HepG2 (cell line): ENCODE data around the gene TCF25. TPM values are rescaled to one million over a fixed set of nuclear protein-coding genes. Genes with fewer than 3 reads are reported as not detected.
A peak's percentile ranks its signal among the peaks of the same experiment; 100 is the strongest.

ENCODE experiments used
- AGO2 ChIP-seq: fragments of 200-400 bp; formaldehyde crosslinking; optimal IDR thresholded peaks from 2 replicates; pipeline ENCODE3; 2017; ENCODE audit warnings: mild to moderate bottlenecking, low read depth, low read length, moderate library complexity
- CBX2 ChIP-seq, 2 experiments: fragments of 200-600 bp in 1 of 2; sonication (generic); formaldehyde crosslinking in 1 of 2; IDR thresholded peaks; 2 replicates each; pipeline versions ENCODE4 v1.7.0 to v1.8.1; 2018 to 2022; ENCODE audit warnings: low read depth in 2 of 2, low read length in 1 of 2, mild to moderate bottlenecking in 1 of 2, missing genetic modification reagents in 1 of 2
- EED ChIP-seq: sonication (generic); formaldehyde crosslinking; IDR thresholded peaks from 2 replicates; pipeline ENCODE4 v1.5.0; 2020; ENCODE audit warnings: mild to moderate bottlenecking, missing genetic modification reagents
- HOXA5 ChIP-seq: sonication (generic); formaldehyde crosslinking; IDR thresholded peaks from 2 replicates; pipeline ENCODE4 v1.4.0; 2020; ENCODE audit warnings: missing genetic modification reagents
- MLX ChIP-seq: IDR thresholded peaks from 2 replicates; pipeline ENCODE4 v1.6.1; 2016
- RBAK ChIP-seq: sonication (generic); formaldehyde crosslinking; IDR thresholded peaks from 2 replicates; pipeline ENCODE4 v1.5.1; 2020; ENCODE audit warnings: mild to moderate bottlenecking, missing genetic modification reagents
- SP1 ChIP-seq, 2 experiments: fragments of 450-650 bp in 1 of 2; sonication (generic) in 1 of 2; formaldehyde crosslinking in 1 of 2; IDR thresholded peaks; 2 replicates each; pipeline versions ENCODE4 v1.4.0 to v1.6.1; 2016 to 2020; ENCODE audit warnings: missing genetic modification reagents in 1 of 2
- ZBTB2 ChIP-seq: sonication (generic); formaldehyde crosslinking; IDR thresholded peaks from 2 replicates; pipeline ENCODE4 v1.8.0; 2022; ENCODE audit warnings: low read depth, missing genetic modification reagents
- ZNF564 ChIP-seq: sonication (generic); formaldehyde crosslinking; IDR thresholded peaks from 2 replicates; pipeline ENCODE4 v1.8.1; 2023; ENCODE audit warnings: mild to moderate bottlenecking, missing genetic modification reagents
- ZNF709 ChIP-seq: sonication (generic); formaldehyde crosslinking; IDR thresholded peaks from 2 replicates; pipeline ENCODE4 v1.5.0; 2020; ENCODE audit warnings: mild to moderate bottlenecking, missing genetic modification reagents
- ZXDC ChIP-seq: sonication (generic); formaldehyde crosslinking; IDR thresholded peaks from 2 replicates; pipeline ENCODE4 v1.5.0; 2020; ENCODE audit warnings: mild to moderate bottlenecking, missing genetic modification reagents
- polyA plus RNA-seq, 8 experiments: library from polyadenylated mRNA; depleted of rRNA in 3 of 8; stranded (reverse) in 7 of 8; unstranded in 1 of 8; fragments of >200 nt; fragmentation: Illumina TruSeq in 4 of 8; extraction: Trizol in 4 of 8; gene quantifications; 2 replicates each; pipeline versions ENCODE4 v1.2.1 to v1.2.3, GENCODE V29; 2011 to 2016; ENCODE audit warnings: low read depth in 4 of 8, missing spikeins in 1 of 8, mixed read lengths in 1 of 8; ENCODE audit not compliant: insufficient read depth in 1 of 8
- total RNA-seq, 5 experiments: library from RNA; depleted of rRNA; stranded (reverse); fragments of >200 nt; fragmentation: Illumina TruSeq; extraction: Trizol; gene quantifications; 2 replicates each; pipeline ENCODE4 v1.2.3, GENCODE V29; 2016; ENCODE audit warnings: low read depth in 1 of 5
- TF ChIP-seq, protein P1 (sequence below), 2 experiments: sonication (generic) in 1 of 2; formaldehyde crosslinking in 1 of 2; IDR thresholded peaks; 2 replicates each; pipeline versions ENCODE4 v1.4.0 to v1.6.1; 2018 to 2020; ENCODE audit warnings: missing genetic modification reagents in 2 of 2, borderline replicate concordance in 1 of 2, low read depth in 1 of 2, mild to moderate bottlenecking in 1 of 2, missing biosample characterization in 1 of 2
- TF ChIP-seq, protein P2 (sequence below): sonication (generic); formaldehyde crosslinking; IDR thresholded peaks from 2 replicates; pipeline ENCODE4 v1.4.0; 2020; ENCODE audit warnings: mild to moderate bottlenecking, missing genetic modification reagents

Gene TCF25
- total and polyA plus RNA-seq, 2 of the 13 experiments (the other 11 are each of a cell fraction or from before 2014, with no cell fraction given): 138 to 206 TPM

DNA sequence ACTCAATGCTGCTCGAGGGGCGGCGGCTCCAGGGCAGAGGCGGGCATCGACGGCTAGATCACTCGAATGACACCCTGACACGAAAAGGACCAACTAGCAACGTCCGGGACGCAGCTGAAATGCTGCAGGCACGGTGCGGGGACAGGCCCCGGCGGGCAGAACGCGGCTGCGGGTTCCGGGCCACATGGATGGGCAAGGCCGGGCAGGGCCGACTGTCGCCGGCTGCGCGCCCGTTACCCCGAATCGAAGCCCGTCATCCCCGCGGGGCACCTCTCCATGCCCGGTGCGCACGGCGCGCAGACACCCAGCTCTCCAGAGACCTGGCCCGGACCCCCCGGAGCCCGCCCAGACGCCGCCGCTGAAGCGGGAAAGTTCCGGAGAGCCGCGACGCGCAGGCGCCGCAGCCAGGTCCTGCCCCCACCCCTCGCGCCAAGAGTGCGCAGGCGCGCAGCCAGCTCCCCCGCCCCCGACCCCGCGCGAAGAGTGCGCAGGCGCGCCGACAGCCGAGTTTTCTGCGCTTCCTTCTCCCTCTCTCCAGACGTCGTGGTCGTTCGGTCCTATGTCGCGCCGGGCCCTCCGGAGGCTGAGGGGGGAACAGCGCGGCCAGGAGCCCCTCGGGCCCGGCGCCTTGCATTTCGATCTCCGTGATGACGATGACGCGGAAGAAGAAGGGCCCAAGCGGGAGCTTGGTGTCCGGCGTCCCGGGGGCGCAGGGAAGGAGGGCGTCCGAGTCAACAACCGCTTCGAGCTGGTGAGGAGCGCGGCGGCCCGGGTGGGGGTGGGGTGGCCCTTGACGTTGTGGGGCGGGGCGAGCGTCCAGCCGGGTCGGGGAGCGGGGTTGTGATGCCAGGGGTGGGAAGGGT lies at the start of gene TCF25 (continued):
- TF ChIP-seq EED (CRISPR knock-in tag): peak; percentile 96
- TF ChIP-seq, protein P1, sequence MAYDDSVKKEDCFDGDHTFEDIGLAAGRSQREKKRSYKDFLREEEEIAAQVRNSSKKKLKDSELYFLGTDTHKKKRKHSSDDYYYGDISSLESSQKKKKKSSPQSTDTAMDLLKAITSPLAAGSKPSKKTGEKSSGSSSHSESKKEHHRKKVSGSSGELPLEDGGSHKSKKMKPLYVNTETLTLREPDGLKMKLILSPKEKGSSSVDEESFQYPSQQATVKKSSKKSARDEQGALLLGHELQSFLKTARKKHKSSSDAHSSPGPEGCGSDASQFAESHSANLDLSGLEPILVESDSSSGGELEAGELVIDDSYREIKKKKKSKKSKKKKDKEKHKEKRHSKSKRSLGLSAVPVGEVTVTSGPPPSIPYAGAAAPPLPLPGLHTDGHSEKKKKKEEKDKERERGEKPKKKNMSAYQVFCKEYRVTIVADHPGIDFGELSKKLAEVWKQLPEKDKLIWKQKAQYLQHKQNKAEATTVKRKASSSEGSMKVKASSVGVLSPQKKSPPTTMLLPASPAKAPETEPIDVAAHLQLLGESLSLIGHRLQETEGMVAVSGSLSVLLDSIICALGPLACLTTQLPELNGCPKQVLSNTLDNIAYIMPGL (CRISPR knock-in tag; IDR thresholded peaks at IDR 0.05; ENCODE audit: borderline replicate concordance in 1 of 2, low read depth in 1 of 2): peak in 1 of 2 experiments; percentile 78; a peak in 2 of 4 replicates
- no peak for TF ChIP-seq RBAK
- TF ChIP-seq HOXA5 (CRISPR knock-in tag): peak; percentile 91
- TF ChIP-seq ZXDC: peak; percentile 71; the same call in 1 of the 2 replicates
- peak; percentile 95 for TF ChIP-seq AGO2
- TF ChIP-seq, protein P2, sequence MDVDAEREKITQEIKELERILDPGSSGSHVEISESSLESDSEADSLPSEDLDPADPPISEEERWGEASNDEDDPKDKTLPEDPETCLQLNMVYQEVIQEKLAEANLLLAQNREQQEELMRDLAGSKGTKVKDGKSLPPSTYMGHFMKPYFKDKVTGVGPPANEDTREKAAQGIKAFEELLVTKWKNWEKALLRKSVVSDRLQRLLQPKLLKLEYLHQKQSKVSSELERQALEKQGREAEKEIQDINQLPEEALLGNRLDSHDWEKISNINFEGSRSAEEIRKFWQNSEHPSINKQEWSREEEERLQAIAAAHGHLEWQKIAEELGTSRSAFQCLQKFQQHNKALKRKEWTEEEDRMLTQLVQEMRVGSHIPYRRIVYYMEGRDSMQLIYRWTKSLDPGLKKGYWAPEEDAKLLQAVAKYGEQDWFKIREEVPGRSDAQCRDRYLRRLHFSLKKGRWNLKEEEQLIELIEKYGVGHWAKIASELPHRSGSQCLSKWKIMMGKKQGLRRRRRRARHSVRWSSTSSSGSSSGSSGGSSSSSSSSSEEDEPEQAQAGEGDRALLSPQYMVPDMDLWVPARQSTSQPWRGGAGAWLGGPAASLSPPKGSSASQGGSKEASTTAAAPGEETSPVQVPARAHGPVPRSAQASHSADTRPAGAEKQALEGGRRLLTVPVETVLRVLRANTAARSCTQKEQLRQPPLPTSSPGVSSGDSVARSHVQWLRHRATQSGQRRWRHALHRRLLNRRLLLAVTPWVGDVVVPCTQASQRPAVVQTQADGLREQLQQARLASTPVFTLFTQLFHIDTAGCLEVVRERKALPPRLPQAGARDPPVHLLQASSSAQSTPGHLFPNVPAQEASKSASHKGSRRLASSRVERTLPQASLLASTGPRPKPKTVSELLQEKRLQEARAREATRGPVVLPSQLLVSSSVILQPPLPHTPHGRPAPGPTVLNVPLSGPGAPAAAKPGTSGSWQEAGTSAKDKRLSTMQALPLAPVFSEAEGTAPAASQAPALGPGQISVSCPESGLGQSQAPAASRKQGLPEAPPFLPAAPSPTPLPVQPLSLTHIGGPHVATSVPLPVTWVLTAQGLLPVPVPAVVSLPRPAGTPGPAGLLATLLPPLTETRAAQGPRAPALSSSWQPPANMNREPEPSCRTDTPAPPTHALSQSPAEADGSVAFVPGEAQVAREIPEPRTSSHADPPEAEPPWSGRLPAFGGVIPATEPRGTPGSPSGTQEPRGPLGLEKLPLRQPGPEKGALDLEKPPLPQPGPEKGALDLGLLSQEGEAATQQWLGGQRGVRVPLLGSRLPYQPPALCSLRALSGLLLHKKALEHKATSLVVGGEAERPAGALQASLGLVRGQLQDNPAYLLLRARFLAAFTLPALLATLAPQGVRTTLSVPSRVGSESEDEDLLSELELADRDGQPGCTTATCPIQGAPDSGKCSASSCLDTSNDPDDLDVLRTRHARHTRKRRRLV: peak; percentile 92
- TF ChIP-seq CBX2 (IDR thresholded peaks at IDR 0.05; ENCODE audit: low read depth, low read length): no peak
- no peak for TF ChIP-seq CBX2 (CRISPR knock-in tag; IDR thresholded peaks at IDR 0.05; ENCODE audit: low read depth)
- TF ChIP-seq SP1 (IDR thresholded peaks at IDR 0.05): no peak
- TF ChIP-seq SP1 (CRISPR knock-in tag; IDR thresholded peaks at IDR 0.05): no peak
- no peak for TF ChIP-seq ZBTB2
- TF ChIP-seq MLX (CRISPR knock-in tag): no peak
- peak; percentile 83; the same call in 1 of the 2 replicates for TF ChIP-seq ZNF709 (CRISPR knock-in tag)
- peak; percentile 93 for TF ChIP-seq ZNF564 (CRISPR knock-in tag)
